HG03175 (cell line): Measurements from ENCODE around the gene GYPB.
"Not testable (repeated sequence)": the region's sequence is repeated elsewhere in the genome, so short reads cannot be mapped to it uniquely, and the experiment has no call there.

Experiments used
- ATAC-seq: cut with Tn5 transposase; IDR thresholded peaks from one replicate; pipeline ENCODE4 v1.9.1; 2021; ENCODE audit warnings: mild to moderate bottlenecking, moderate library complexity; ENCODE audit not compliant: unreplicated experiment

Gene GYPB

GRCh38 chr4:143950185-143950584, 69.0 kb downstream of the GYPB start:
- ATAC-seq = not testable (repeated sequence)

- not testable (repeated sequence) for ATAC-seq
Observed at GRCh38 chr4:143947493-143947892, 71.7 kb downstream of the GYPB start.
